Measurements from ENCODE around the gene INTS6L. TPM values are rescaled to one million over a fixed set of nuclear protein-coding genes. Genes with fewer than 3 reads are reported as not detected.

The INTS6L gene
- total RNA-seq, 6 donors from 2014 or later, result 3.6 to 21.0 (median 5.7) TPM

DNA sequence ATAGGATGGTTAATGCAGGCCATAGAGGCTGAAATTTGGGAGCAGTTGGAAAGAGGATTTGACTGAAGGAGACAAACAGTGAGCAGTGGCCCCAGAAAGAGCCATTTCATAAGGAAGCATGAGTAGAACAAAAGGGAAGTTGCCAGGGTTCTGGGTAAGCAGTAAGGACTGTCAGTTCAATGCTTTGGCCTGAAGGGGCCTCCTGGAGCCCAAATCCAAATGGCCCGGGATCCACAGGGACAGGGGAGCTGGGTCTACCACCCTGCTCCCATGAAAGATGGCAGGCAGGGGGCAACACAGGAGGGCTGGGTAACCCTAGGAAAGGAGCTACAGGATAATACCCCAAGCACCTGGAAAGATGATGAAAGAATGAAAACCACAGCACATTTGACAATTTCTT, 4.1 kb upstream of the INTS6L start:
- Histone ChIP-seq H3K4me3 (no peak overlapping the region), H3K27ac (no peak overlapping the region), H3K4me1 (no peaks in the 10 kb centered on the region), H3K36me3 (no peaks in the 10 kb centered on the region), H3K27me3 (no peaks in the 10 kb centered on the region), H3K9me3 (no peaks in the 10 kb centered on the region)
- ATAC-seq (ENCODE audit: low FRiP score in 2 of 2) (no peak), DNase-seq (peak in 1 of 2 donors; percentile 30)
- TF ChIP-seq POLR2AphosphoS5 (IDR thresholded peaks at IDR 0.05) (no peak), POLR2A (IDR thresholded peaks at IDR 0.05) (no peak), EP300 (IDR thresholded peaks at IDR 0.05) (no peak)
- TF ChIP-seq, protein P1, sequence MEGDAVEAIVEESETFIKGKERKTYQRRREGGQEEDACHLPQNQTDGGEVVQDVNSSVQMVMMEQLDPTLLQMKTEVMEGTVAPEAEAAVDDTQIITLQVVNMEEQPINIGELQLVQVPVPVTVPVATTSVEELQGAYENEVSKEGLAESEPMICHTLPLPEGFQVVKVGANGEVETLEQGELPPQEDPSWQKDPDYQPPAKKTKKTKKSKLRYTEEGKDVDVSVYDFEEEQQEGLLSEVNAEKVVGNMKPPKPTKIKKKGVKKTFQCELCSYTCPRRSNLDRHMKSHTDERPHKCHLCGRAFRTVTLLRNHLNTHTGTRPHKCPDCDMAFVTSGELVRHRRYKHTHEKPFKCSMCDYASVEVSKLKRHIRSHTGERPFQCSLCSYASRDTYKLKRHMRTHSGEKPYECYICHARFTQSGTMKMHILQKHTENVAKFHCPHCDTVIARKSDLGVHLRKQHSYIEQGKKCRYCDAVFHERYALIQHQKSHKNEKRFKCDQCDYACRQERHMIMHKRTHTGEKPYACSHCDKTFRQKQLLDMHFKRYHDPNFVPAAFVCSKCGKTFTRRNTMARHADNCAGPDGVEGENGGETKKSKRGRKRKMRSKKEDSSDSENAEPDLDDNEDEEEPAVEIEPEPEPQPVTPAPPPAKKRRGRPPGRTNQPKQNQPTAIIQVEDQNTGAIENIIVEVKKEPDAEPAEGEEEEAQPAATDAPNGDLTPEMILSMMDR (IDR thresholded peaks at IDR 0.05), result peak in 1 of 6 experiments; percentile 7
- WGBS, 2 donors, result 44 to 80% methylated on average over 1 of the region's 1 CpG

DNA sequence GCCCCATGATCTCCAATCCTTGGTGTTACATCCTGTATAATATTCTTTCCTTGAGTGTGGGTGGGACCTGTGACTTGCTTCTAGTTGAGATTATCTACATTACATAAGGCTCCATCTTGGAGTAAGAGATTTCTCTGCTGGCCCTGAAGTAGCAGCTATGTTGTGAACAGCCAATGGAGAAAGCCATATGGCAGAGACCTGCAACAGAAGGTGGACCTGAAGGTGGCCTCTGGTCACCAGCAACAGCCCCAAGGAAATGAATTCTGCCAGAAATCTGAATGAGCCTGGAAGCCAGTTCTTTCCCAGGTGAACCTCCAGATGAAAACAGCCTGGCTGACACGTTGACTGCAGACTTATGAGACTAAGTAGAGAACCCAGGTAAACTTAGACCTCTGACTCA, 2.3 kb upstream of the INTS6L start:
- no peaks in the 10 kb centered on the region for H3K36me3 ChIP-seq
- TF ChIP-seq POLR2AphosphoS5 (IDR thresholded peaks at IDR 0.05) (no peak), EP300 (IDR thresholded peaks at IDR 0.05) (no peak), POLR2A (IDR thresholded peaks at IDR 0.05) (no peak)
- TF ChIP-seq, protein P1 (IDR thresholded peaks at IDR 0.05), result no peak
- H3K27me3 ChIP-seq, result no peaks in the 10 kb centered on the region
- DNase-seq, result no peak
- 50 to 71% methylated on average over 1 of the region's 1 CpG for WGBS, 2 donors
- no peak overlapping the region for H3K27ac ChIP-seq
- ATAC-seq (ENCODE audit: low FRiP score in 2 of 2), result no peak
- H3K4me3 ChIP-seq, result no peak overlapping the region
- H3K9me3 ChIP-seq, result no peaks in the 10 kb centered on the region
- H3K4me1 ChIP-seq, result peaks cover 0 to 6% (median 2%) of the 10 kb centered on the region in 4 donors

DNA sequence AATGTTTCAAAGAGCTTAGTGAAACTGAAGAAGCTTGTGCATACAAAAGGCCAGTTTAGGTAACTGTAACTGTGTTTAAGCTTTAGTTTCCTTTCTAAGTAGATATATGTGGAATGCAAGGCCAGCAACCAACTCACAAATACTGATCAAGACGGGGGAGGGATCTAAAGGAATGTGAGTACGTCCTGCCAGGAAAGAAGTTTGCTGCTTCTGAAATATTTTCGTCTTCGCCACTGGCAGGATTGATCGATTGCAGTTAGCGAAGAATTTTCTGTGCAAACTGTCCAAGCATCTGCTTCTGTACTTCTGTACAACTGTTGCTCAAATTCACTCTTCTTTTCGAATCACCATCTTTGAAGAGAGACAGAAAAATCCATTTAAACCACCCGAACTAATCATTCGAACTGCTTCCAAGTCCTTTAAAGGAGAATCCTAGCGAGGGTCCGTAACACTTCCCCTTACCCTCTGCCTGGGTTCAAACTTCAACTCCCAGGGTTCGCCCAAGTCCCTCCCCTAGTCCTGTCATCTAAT, 373 bp upstream of the INTS6L start:
- H3K27ac ChIP-seq, result peak overlapping the region; percentile 92 to 97 (median 94)
- WGBS, 2 donors, result 1 to 32% methylated on average over 11 to 12 of the region's 12 CpGs
- TF ChIP-seq, protein P1 (IDR thresholded peaks at IDR 0.05), result no peak
- TF ChIP-seq POLR2A (IDR thresholded peaks at IDR 0.05) (no peak), EP300 (IDR thresholded peaks at IDR 0.05) (no peak), POLR2AphosphoS5 (IDR thresholded peaks at IDR 0.05) (no peak)
- H3K27me3 ChIP-seq, result no peaks in the 10 kb centered on the region
- H3K4me3 ChIP-seq, result peak overlapping the region in 3 of 4 donors; percentile 63 to 76 (median 70)
- H3K4me1 ChIP-seq, result peaks cover 0 to 6% (median 2%) of the 10 kb centered on the region in 4 donors
- no peaks in the 10 kb centered on the region for H3K36me3 ChIP-seq
- ATAC-seq (ENCODE audit: low FRiP score in 2 of 2), result no peak
- DNase-seq, result no peak
- no peaks in the 10 kb centered on the region for H3K9me3 ChIP-seq

DNA sequence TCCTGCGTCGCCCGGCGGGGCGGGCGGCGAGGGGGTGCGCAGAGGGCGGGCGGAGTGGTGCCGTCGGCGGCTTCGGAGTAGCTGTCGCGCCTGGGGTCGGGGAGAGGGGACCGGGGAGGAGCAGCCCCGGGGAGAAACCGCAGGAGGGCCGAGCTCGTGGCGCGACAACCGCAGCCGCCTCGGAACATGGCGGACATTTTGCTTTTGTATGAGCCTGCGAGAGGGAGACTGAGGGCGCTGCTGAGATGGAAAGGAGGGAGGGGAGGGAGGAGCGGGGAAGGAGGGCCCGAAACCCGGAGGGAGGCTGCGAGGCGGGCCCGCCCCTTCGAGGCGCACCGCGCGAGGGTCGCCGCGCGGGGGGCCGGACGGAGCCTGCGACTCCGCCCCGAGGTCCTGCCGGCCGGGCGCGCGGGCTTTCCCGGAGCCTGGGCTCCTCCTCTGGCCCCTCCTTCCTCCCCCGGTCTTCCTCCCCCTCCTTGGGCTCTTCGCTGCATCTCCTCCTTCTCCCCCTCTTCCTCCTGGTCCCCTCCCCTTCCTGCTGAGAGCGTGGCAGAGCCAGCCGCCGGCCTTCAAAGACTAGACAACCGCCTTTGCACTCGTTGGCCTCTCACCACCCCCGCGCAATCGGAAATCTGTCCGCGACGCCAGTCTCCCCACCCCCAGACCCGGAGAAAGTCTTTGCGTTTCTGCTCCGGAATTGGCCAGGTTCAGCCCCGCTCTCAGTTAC, 1.1 kb downstream of the INTS6L start:
- ATAC-seq (ENCODE audit: low FRiP score in 2 of 2) (peak; percentile 94 to 95), DNase-seq (peak; percentile 91 to 93)
- peak overlapping the region; percentile 92 to 97 (median 94) for H3K27ac ChIP-seq
- H3K4me3 ChIP-seq, result peak overlapping the region; percentile 45 to 76 (median 66)
- H3K4me1 ChIP-seq, result peaks cover 0 to 6% (median 2%) of the 10 kb centered on the region in 4 donors
- H3K27me3 ChIP-seq, result no peaks in the 10 kb centered on the region
- no peaks in the 10 kb centered on the region for H3K9me3 ChIP-seq
- 0 to 56% methylated on average over 12 to 42 of the region's 73 CpGs for WGBS, 2 donors
- TF ChIP-seq EP300 (IDR thresholded peaks at IDR 0.05), result no peak
- peak; percentile 18 to 77 for TF ChIP-seq POLR2AphosphoS5 (IDR thresholded peaks at IDR 0.05)
- TF ChIP-seq POLR2A (IDR thresholded peaks at IDR 0.05), result peak in 2 of 4 donors; percentile 20 to 72
- TF ChIP-seq, protein P1 (IDR thresholded peaks at IDR 0.05), result no peak
- H3K36me3 ChIP-seq, result no peaks in the 10 kb centered on the region
